Ectodermal cell (in vitro differentiated cells): ENCODE results near the gene PABPN1L.

Experiments used
- H3K27ac ChIP-seq: 2 replicates; pipeline ENCODE4 v1.7.0; 2013; ENCODE audit warnings: mild to moderate bottlenecking, low read depth, low read length; ENCODE audit not compliant: insufficient read depth, poor library complexity, severe bottlenecking
- H3K27me3 ChIP-seq: 2 replicates; pipeline ENCODE4 v1.7.0; 2013; ENCODE audit warnings: mild to moderate bottlenecking, low read length; ENCODE audit not compliant: insufficient read depth, control insufficient read depth, poor library complexity, severe bottlenecking
- H3K36me3 ChIP-seq: one replicate; pipeline ENCODE4 v1.7.0; 2013; ENCODE audit warnings: low read length; ENCODE audit not compliant: control insufficient read depth, insufficient read depth
- H3K4me1 ChIP-seq: one replicate; pipeline ENCODE4 v1.7.0; 2013; ENCODE audit warnings: low read length; ENCODE audit not compliant: control insufficient read depth, insufficient read depth
- H3K4me3 ChIP-seq: 2 replicates; pipeline ENCODE4 v1.7.0; 2013; ENCODE audit warnings: low read depth, low read length, control low read depth; ENCODE audit not compliant: insufficient read depth
- H3K9me3 ChIP-seq: 2 replicates; pipeline ENCODE4 v1.7.0; 2013; ENCODE audit warnings: mild to moderate bottlenecking, low read length, moderate library complexity; ENCODE audit not compliant: control insufficient read depth
- WGBS, 2 experiments: methylation state at CpG; one replicate each; pipeline ENCODE4 v1.1.7; 2013; ENCODE audit warnings: missing lambda C conversion rate in 2 of 2; 5-methylcytosine and 5-hydroxymethylcytosine counted together

PABPN1L gene

DNA sequence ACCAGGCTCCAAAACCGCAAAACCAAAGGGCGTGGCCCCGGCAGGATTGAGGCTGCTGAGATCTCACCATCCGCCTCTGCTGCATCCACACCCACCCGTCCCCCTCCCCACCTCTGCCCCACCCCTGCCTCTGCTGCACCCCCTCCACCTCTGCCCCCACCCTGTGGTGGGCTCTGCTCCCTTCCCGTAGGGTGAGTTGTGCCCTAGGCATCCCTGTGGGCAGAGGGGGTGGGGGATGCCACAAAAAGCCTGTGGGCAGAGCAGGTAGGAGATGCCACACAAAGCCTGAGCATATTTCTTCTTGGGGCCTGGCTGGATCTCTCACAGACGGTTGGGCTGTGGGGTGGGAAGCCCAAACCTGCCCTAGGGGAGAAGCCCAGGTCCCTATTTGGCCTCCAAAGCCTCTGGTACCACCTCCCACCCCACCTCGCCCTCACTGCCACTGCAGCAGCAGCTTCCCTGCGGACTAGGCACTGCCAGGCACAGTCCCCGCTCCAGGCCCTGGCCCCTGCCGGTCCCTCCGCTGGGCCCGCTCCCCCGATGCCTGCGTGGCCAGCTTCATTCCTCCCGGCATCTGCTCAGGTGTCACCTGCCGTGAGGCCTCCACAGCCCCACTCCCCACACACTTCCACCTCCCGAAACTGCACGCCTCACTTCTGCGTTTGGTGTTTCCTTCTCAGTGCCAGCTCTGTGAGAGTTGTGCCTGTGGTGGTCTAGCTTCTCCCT is 11.3 kb upstream of the PABPN1L start:
- H3K27me3 ChIP-seq: no peaks in the 10 kb centered on the region
- H3K4me1 ChIP-seq: peaks cover 10% of the 10 kb centered on the region
- no peak overlapping the region for H3K4me3 ChIP-seq
- H3K9me3 ChIP-seq: no peaks in the 10 kb centered on the region
- no peaks in the 10 kb centered on the region for H3K36me3 ChIP-seq
- H3K27ac ChIP-seq: no peak overlapping the region
- WGBS, 2 experiments: 88 to 92% methylated on average over 20 of the region's 20 CpGs

DNA sequence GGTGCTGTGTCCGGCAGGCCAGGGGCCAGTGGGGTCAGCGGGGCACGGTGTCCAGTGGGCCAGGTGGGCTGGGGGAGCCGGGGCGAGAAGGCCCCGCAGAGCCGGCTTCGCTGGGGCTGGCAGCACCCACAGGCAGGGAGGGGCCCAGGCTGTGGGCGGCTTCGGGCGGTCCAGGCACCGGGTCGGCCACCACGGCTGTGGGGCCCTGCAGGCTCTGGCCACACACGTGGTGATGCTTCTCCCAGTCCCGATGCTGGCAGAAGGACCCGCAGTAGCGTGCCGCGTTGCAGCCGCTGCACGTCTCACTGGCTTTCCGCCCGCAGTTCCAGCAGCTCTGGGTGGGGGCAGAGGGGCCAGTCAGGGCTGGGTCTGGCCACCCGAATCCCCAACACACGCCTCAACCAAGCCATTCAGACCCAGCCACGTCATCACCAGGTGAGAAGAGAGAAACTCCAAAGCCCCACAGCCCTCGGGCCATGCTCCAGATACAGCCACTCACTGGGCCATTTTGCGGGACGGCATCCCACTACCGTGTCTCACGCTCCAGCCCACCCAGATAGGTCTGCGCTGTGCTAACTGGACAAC is 10.6 kb upstream of the PABPN1L start:
- H3K27me3 ChIP-seq: no peaks in the 10 kb centered on the region
- H3K27ac ChIP-seq: no peak overlapping the region
- H3K4me1 ChIP-seq: peaks cover 10% of the 10 kb centered on the region
- no peak overlapping the region for H3K4me3 ChIP-seq
- 92% methylated on average over 33 of the region's 33 CpGs for WGBS, 2 experiments
- no peaks in the 10 kb centered on the region for H3K9me3 ChIP-seq
- no peaks in the 10 kb centered on the region for H3K36me3 ChIP-seq

DNA sequence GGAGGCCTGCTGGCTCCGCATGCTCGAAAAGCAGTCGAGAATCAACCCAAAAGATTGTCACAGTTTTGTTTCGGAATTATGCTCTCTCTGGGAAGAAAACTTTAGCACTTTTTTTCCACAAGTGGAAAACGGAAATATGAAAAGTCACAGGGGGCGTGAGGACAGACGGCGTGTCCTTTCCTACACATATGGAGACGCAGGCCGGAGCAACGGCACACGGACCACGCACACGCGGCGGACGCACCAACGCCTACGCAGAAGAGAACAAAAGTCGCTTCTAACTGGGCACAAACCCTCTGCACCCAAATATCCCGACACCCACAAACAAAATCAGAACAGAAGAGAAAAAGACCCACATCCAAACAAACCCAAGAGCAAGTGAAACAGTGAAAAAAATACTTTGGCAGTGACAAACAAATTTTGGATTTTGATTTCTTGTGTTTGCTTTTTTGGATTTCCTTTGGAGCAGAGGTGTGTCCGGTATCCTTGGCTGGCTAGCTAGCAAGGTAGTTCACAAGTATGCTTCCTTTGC is 9.3 kb upstream of the PABPN1L start:
- 92 to 94% methylated on average over 22 of the region's 22 CpGs for WGBS, 2 experiments
- Histone ChIP-seq H3K4me3 (no peak overlapping the region), H3K36me3 (no peaks in the 10 kb centered on the region), H3K27me3 (no peaks in the 10 kb centered on the region), H3K27ac (no peak overlapping the region), H3K4me1 (peaks cover 5% of the 10 kb centered on the region), H3K9me3 (no peaks in the 10 kb centered on the region)

DNA sequence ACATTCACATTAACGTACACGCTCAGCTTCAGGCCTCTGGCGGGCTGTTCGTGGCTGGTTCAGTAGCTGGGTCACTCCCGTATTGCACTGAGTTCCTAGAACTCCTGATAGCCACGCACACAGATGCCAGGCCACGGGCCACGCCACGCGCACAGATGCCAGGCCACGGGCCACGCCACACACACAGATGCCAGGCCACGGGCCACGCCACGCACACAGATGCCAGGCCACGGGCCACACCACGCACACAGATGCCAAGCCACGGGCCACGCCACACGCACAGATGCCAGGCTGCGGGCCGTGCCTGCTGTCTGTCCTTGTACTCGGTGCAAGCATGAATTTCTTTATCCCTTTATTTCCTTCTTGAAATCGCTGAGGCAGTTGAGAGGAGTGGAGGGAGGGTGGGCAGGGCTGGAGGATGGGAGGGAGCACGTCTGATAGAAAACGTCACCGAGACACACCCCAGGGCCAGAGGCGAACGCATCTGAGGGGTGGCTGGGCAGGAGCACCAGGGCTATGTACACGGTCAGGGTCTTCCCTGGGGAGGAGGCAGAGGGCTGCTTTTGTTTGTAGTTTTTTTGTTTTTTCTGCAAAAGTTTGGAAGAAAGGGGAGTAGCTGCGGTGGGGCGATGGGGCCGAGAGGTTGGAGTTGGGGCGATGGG is 8.6 kb upstream of the PABPN1L start:
- 94 to 95% methylated on average over 34 of the region's 34 CpGs for WGBS, 2 experiments
- Histone ChIP-seq H3K27me3 (no peaks in the 10 kb centered on the region), H3K4me3 (no peak overlapping the region), H3K4me1 (no peaks in the 10 kb centered on the region), H3K36me3 (no peaks in the 10 kb centered on the region), H3K9me3 (no peaks in the 10 kb centered on the region), H3K27ac (no peak overlapping the region)

DNA sequence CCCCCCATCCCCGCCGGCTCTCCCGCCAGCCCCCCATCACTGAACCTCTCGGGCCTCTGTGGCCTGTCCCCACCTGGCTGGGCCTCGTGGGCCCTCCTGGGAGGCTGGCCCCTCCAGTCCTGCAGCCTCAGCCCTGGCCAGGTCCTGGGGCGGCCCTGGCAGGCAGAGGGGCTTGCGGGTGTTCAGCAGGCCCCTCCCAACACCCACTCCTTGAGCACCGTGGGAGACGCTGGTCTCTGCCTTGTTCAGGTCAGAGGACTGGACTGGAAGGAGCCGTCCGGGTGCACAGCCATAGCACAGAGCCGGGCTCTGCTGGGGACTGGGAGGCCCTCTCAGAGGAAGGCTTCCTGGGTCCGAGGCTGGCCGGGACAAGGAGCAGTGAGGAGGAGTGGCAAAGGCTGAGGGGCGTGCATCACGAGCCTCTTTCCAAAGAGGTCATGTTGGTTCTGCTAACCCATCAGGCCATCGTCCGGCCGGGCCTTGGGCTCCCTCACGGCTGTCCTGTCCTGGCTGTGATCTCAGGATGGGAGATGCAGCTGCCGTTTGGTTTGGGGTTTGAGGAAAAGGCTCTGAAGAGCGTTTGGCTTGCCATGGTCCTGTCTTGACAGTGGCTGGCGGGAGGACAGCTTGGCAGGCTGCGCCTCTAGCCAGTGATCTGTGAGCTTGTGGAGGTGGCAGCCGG is 6.3 kb upstream of the PABPN1L start:
- 91 to 93% methylated on average over 25 of the region's 25 CpGs for WGBS, 2 experiments
- H3K36me3 ChIP-seq: no peaks in the 10 kb centered on the region
- H3K9me3 ChIP-seq: no peaks in the 10 kb centered on the region
- no peak overlapping the region for H3K4me3 ChIP-seq
- no peaks in the 10 kb centered on the region for H3K4me1 ChIP-seq
- H3K27me3 ChIP-seq: no peaks in the 10 kb centered on the region
- no peak overlapping the region for H3K27ac ChIP-seq

DNA sequence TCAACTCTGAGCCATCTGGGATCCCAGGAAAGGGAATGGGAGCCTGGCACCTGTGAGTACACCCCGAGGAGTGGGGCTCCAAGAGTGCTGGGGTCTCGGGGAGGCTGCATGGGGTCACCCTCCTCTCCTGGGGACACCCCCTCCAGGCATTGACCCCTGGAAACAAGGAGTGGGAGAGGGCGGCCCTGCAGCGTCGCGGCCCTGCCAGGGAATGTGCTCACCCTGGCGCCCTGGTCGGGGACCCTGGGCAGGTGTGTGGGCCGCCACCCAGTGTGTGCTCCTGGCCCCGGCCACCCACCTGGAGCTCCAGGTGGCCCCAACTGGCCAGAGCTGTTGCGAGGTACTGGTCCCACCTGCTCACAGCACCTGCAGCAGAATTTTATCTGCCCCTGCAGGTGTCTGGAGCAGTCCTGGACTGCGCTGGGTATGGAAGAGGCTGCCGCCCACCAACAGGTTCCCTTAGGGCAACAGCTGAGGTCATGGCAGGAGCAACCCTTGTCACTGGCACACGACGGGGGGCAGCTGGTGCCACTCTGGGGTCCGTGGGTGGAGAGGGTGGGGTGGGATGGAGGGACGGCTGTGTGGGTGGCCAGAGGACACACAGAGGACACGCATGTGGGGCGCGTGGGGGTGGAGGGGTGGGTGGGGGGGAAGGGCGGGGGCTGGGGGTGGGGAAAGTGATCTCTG is 5.4 kb upstream of the PABPN1L start:
- H3K9me3 ChIP-seq: no peaks in the 10 kb centered on the region
- H3K27ac ChIP-seq: no peak overlapping the region
- H3K27me3 ChIP-seq: no peaks in the 10 kb centered on the region
- no peaks in the 10 kb centered on the region for H3K36me3 ChIP-seq
- 90 to 91% methylated on average over 16 to 17 of the region's 21 CpGs for WGBS, 2 experiments
- no peaks in the 10 kb centered on the region for H3K4me1 ChIP-seq
- no peak overlapping the region for H3K4me3 ChIP-seq

DNA sequence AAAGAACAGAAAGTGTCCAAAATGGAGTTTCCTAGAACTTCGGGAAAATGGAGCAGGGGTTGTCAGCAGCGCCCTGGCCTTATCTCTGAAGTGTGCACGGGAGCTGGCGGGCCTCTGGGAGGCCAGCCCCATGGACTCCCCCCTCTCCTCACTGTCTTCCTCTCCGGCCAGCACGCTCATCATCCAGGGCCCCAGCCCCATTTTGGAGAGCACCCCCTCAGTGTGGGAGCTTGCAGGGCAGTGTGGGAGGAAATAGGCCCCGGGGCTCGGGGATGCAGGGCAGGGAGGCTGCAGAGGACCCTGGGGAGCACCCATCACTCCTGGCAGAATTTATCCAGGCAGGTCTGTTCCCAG is 4.9 kb upstream of the PABPN1L start:
- Histone ChIP-seq H3K4me3 (no peak overlapping the region), H3K9me3 (no peaks in the 10 kb centered on the region), H3K27ac (no peak overlapping the region), H3K4me1 (no peaks in the 10 kb centered on the region), H3K36me3 (no peaks in the 10 kb centered on the region), H3K27me3 (no peaks in the 10 kb centered on the region)
- WGBS, 2 experiments: 89 to 91% methylated on average over 8 of the region's 8 CpGs

DNA sequence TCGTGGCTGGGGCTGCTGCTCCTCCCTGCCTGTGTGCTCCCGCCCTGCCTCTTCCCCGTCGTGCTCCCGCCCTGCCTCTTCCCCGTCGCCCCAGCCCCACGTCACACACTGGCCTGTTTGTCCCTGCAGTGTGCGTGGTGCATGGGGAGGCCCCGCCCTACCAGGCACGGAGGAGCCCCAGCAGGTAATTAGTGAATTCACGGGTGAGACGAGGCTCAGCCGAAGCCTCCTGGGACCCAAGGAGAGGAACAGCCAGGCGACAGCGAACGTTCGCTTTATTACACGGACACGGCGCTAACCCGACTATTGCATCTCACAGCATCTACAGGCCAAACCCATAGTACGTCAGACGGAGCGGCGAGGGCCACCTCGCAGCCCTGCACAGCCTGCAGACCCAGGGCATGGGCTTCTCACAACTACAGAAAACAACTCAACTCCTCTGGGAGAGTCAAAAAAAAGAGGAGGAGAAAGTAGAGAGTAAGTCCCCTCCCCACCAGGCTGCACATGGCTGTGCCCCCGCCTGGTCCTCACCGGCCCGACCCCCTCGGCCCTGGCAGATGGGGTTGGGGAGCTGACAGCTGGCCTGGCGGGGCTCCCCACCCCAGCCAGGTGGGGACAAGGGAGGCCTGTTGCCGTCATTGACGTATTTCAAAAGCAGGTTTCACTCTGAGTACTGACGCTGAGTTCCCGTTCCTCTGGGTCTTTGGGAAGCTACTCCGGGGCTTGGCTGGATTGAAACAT is 4.3 kb upstream of the PABPN1L start:
- Histone ChIP-seq H3K4me3 (no peak overlapping the region), H3K4me1 (no peaks in the 10 kb centered on the region), H3K9me3 (no peaks in the 10 kb centered on the region), H3K27ac (no peak overlapping the region), H3K27me3 (no peaks in the 10 kb centered on the region), H3K36me3 (no peaks in the 10 kb centered on the region)
- WGBS, 2 experiments: 86 to 88% methylated on average over 37 of the region's 37 CpGs

DNA sequence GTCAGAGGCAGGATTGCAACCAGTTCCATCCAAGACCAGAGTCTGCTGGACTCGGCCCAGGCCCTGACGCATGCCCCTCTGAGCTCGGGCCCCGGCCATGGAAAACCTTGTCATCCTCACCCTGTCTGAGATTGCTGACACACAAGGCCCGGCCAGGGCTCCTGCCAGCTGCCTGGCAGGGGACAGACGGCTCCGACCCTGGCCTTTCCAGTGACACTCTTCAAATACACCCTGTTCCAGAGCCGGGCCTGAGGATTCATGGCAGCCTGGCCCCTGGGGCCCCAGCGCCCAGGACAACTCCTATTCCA is 3.2 kb upstream of the PABPN1L start:
- Histone ChIP-seq H3K9me3 (no peaks in the 10 kb centered on the region), H3K4me3 (no peak overlapping the region), H3K27me3 (no peaks in the 10 kb centered on the region), H3K27ac (no peak overlapping the region), H3K36me3 (no peaks in the 10 kb centered on the region), H3K4me1 (no peaks in the 10 kb centered on the region)
- WGBS, 2 experiments: 91% methylated on average over 9 of the region's 9 CpGs
